NCI-H1694 (cell line): Measurements from ENCODE around the gene SEZ6L.

Experiments used
- DNase-seq: peaks from one replicate; lab custom pipeline; 2025; lab: John Stamatoyannopoulos, UW

Gene SEZ6L

GRCh38 chr22:26245001-26245400, 75.7 kb downstream of the SEZ6L start:
- DNase-seq: no peak

GRCh38 chr22:26246552-26246951, 77.3 kb downstream of the SEZ6L start:
- no peak for DNase-seq

- DNase-seq: no peak
Measured at GRCh38 chr22:26251869-26252268, 82.6 kb downstream of the SEZ6L start.

- no peak for DNase-seq
Measured at GRCh38 chr22:26259510-26259909, 90.2 kb downstream of the SEZ6L start.

GRCh38 chr22:26264162-26264561, 94.9 kb downstream of the SEZ6L start:
- DNase-seq: no peak

- no peak for DNase-seq
Measured at GRCh38 chr22:26265281-26265680, 96.0 kb downstream of the SEZ6L start.

GRCh38 chr22:26265909-26266308, 96.6 kb downstream of the SEZ6L start:
- DNase-seq: no peak

- no peak for DNase-seq
Measured at GRCh38 chr22:26267856-26268255, 98.6 kb downstream of the SEZ6L start.

GRCh38 chr22:26269572-26269971, 100.3 kb downstream of the SEZ6L start:
- no peak for DNase-seq

GRCh38 chr22:26271427-26271826, 102.2 kb downstream of the SEZ6L start:
- DNase-seq: no peak

GRCh38 chr22:26273011-26273675, 103.9 kb downstream of the SEZ6L start:
- no peak for DNase-seq

- no peak for DNase-seq
Measured at GRCh38 chr22:26276529-26277160, 107.4 kb downstream of the SEZ6L start.

- no peak for DNase-seq
Measured at GRCh38 chr22:26281941-26282340, 112.7 kb downstream of the SEZ6L start.

- DNase-seq: no peak
Measured at GRCh38 chr22:26283330-26283729, 114.1 kb downstream of the SEZ6L start.

GRCh38 chr22:26285632-26286031, 116.4 kb downstream of the SEZ6L start:
- DNase-seq: no peak

GRCh38 chr22:26286091-26286820, 117.0 kb downstream of the SEZ6L start:
- DNase-seq: no peak

- no peak for DNase-seq
Measured at GRCh38 chr22:26287382-26288225, 118.3 kb downstream of the SEZ6L start.

- no peak for DNase-seq
Measured at GRCh38 chr22:26289611-26290101, 120.4 kb downstream of the SEZ6L start.

- DNase-seq: no peak
Measured at GRCh38 chr22:26291940-26292666, 122.8 kb downstream of the SEZ6L start.

GRCh38 chr22:26292667-26292995, 123.4 kb downstream of the SEZ6L start:
- no peak for DNase-seq

GRCh38 chr22:26295563-26296126, 126.4 kb downstream of the SEZ6L start:
- DNase-seq: no peak
